HCT116 (cell line): Measurements from ENCODE around the gene PCARE. TPM values are rescaled to one million over a fixed set of nuclear protein-coding genes. Genes with fewer than 3 reads are reported as not detected.

Experiments
- ATAC-seq: fragments of 200-7000 bp; cut with Tn5 transposase; 2 replicates; pipeline ENCODE4 v1.9.1; 2020; ENCODE audit warnings: mild to moderate bottlenecking, moderate library complexity
- BruUV-seq: library from RNA; stranded (reverse); fragments of 400-500 nt; replicated peaks from 2 replicates; lab custom pipeline; 2021; lab: Mats Ljungman, UMichigan
- CTCF ChIA-PET: fragments of 300-600 bp; sonication (Branson Sonifier 250); formaldehyde crosslinking; loops from one replicate; lab custom pipeline; 2021; ENCODE audit warnings: antibody characterized with exemption; lab: Charles Lee
- POLR2A ChIA-PET: fragments of 300-600, 350-600 bp; sonication (Branson Sonifier 250); formaldehyde crosslinking; loops from one replicate; lab custom pipeline; 2021; ENCODE audit warnings: antibody characterized with exemption; lab: Charles Lee
- RAD21 ChIA-PET, 2 experiments: fragments of 300-600 bp; sonication (Branson Sonifier 250); formaldehyde crosslinking; loops; one replicate each; lab custom pipeline; 2023; ENCODE audit warnings: low total read pairs in 2 of 2; ENCODE audit not compliant: uncharacterized antibody in 2 of 2, unreplicated experiment in 2 of 2, low non-redundant PET in 1 of 2; lab: Charles Lee
- DNase-seq: peaks from one replicate; pipeline ENCODE4 v3.0.0-alpha.2; 2010; ENCODE audit warnings: low read depth, low spot score
- H2AFZ ChIP-seq: fragments of 200-600 bp; shearing (Covaris generic), sonication (generic); 2 replicates; pipeline ENCODE4 v1.6.1; 2017; ENCODE audit warnings: low read depth, mixed run types, mixed read lengths, antibody characterized with exemption, low read length; ENCODE audit not compliant: poor library complexity, severe bottlenecking
- H3K27ac ChIP-seq: 2 replicates; pipeline ENCODE4 v1.5.1; 2012; ENCODE audit warnings: low read depth, low read length
- H3K27me3 ChIP-seq: fragments of 200-600 bp; sonication (generic); 2 replicates; pipeline ENCODE4 v1.6.1; 2016; ENCODE audit warnings: mixed run types, low read length, mixed read lengths; ENCODE audit not compliant: insufficient read depth
- H3K36me3 ChIP-seq, 2 experiments: fragments of 200-500 bp in 1 of 2; fragments of 200-600 bp in 1 of 2; sonication (Bioruptor generic) in 1 of 2; sonication (generic) in 1 of 2; 2 replicates each; pipeline versions ENCODE4 v1.5.1 to v1.6.1; 2014 to 2016; ENCODE audit warnings: low read length in 2 of 2, inconsistent platforms in 1 of 2, mixed read lengths in 1 of 2, mixed run types in 1 of 2; ENCODE audit not compliant: insufficient read depth in 2 of 2, control insufficient read depth in 1 of 2
- H3K4me1 ChIP-seq, 2 experiments: fragments of 200-600 bp in 1 of 2; sonication (generic) in 1 of 2; 2 replicates each; pipeline versions ENCODE4 v1.5.1 to v1.6.1; 2012 to 2017; ENCODE audit warnings: low read length in 2 of 2, inconsistent platforms in 1 of 2, mild to moderate bottlenecking in 1 of 2, mixed read lengths in 1 of 2, mixed run types in 1 of 2, moderate library complexity in 1 of 2; ENCODE audit not compliant: insufficient read depth in 2 of 2, control insufficient read depth in 1 of 2
- H3K4me2 ChIP-seq: fragments of 200-600 bp; sonication (generic); 2 replicates; pipeline ENCODE4 v1.6.1; 2017; ENCODE audit warnings: mixed run types, low read length, mixed read lengths
- H3K4me3 ChIP-seq, 2 experiments: fragments of 200-600 bp in 1 of 2; sonication (generic) in 1 of 2; replicated peaks in 1 of 2; 2 replicates each; pipeline ENCODE4 v1.5.1; 2011 to 2016; ENCODE audit warnings: low read length in 2 of 2, control low read depth in 1 of 2, low read depth in 1 of 2, mild to moderate bottlenecking in 1 of 2, mixed read lengths in 1 of 2, mixed run types in 1 of 2
- H3K79me2 ChIP-seq: fragments of 200-600 bp; sonication (generic); 2 replicates; pipeline ENCODE4 v1.6.1; 2017; ENCODE audit warnings: mild to moderate bottlenecking, mixed run types, low read length, moderate library complexity, mixed read lengths; ENCODE audit not compliant: insufficient read depth
- H3K9ac ChIP-seq: fragments of 200-600 bp; sonication (generic); 2 replicates; pipeline ENCODE4 v1.6.1; 2016; ENCODE audit warnings: low read length, mixed read lengths
- H3K9me2 ChIP-seq: fragments of 200-600 bp; sonication (generic), shearing (Covaris generic); 2 replicates; pipeline ENCODE4 v1.6.1; 2017; ENCODE audit warnings: mixed run types, mild to moderate bottlenecking, moderate library complexity; ENCODE audit not compliant: insufficient read depth
- H3K9me3 ChIP-seq, 2 experiments: fragments of 200-500 bp in 1 of 2; fragments of 200-600 bp in 1 of 2; sonication (Bioruptor generic) in 1 of 2; sonication (generic) in 1 of 2; 2 replicates each; pipeline ENCODE4 v1.6.1; 2014 to 2017; ENCODE audit warnings: low read length in 2 of 2, mixed read lengths in 2 of 2, inconsistent platforms in 1 of 2, low read depth in 1 of 2, mild to moderate bottlenecking in 1 of 2, mixed run types in 1 of 2, moderate library complexity in 1 of 2; ENCODE audit not compliant: control insufficient read depth in 1 of 2, insufficient read depth in 1 of 2
- H4K20me1 ChIP-seq: fragments of 200-600 bp; sonication (generic), shearing (Covaris generic); 2 replicates; pipeline ENCODE4 v1.6.1; 2017; ENCODE audit warnings: mixed run types, mild to moderate bottlenecking, moderate library complexity; ENCODE audit not compliant: insufficient read depth
- ELF1 ChIP-seq: IDR thresholded peaks from 2 replicates; pipeline ENCODE4 v1.6.1; 2012; ENCODE audit warnings: low read depth, borderline replicate concordance
- JUND ChIP-seq: IDR thresholded peaks from 2 replicates; pipeline ENCODE4 v1.6.1; 2012
- POLR2A ChIP-seq: IDR thresholded peaks from 2 replicates; pipeline ENCODE4 v1.7.0; 2011; ENCODE audit warnings: borderline replicate concordance; ENCODE audit not compliant: insufficient read depth, insufficient read length; ENCODE audit errors: extremely low read depth
- SIN3A ChIP-seq: IDR thresholded peaks from 2 replicates; pipeline ENCODE4 v1.6.1; 2012; ENCODE audit warnings: low read depth
- YY1 ChIP-seq: IDR thresholded peaks from 2 replicates; pipeline ENCODE4 v1.6.1; 2011; ENCODE audit warnings: low read length, low read depth, moderate library complexity, mild to moderate bottlenecking; ENCODE audit not compliant: insufficient replicate concordance; ENCODE audit errors: extremely low read depth
- ZNF274 ChIP-seq: fragments of 200-500 bp; sonication (Bioruptor generic); IDR thresholded peaks from 2 replicates; pipeline ENCODE4 v1.6.1; 2014; ENCODE audit warnings: mild to moderate bottlenecking, low read depth, low read length, inconsistent platforms
- intact Hi-C: fragments of 100-400 bp; cut with micrococcal nuclease; formaldehyde crosslinking; loops from 2 replicates; pipeline ENCODE4 v1.10.0; 2022
- total RNA-seq: library from RNA; stranded (reverse); gene quantifications from one replicate; pipeline ENCODE4 v1.2.1, GENCODE V29; 2021; ENCODE audit not compliant: unreplicated experiment

The PCARE gene
- total RNA-seq, 1 experiment from 2014 or later, result not detected

DNA sequence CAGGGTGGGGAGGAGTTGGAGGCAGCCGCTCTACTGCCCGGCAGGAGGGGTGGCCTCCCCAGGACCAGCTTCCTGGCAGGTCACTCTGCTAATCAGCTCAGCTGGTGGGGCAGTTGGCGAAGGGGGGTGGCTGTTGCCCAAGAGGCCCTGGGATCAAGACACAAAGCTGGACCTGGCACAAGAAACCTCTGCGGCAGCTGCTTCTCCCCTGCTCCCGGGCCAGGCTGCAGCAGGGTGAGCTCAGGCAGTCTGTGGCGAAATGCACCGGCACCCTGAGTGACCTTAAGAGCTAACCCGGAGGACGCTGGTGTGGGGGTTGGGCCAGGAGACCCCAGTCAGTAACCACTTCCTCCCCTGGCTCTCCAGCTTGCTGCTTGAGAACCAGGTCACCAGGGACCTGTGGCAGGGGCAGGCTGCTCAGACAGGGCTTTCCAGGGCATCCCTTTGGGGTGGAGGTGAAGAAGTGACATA is 62.1 kb downstream of the PCARE start:
- POLR2A ChIA-PET, result no interaction called here
- no peak overlapping the region for H3K27ac ChIP-seq
- no peaks in the 10 kb centered on the region for H3K36me3 ChIP-seq
- H3K4me3 ChIP-seq, result no peak overlapping the region
- no peaks in the 10 kb centered on the region for H3K4me1 ChIP-seq
- no TSS peak for BruUV-seq
- no peaks in the 10 kb centered on the region for H4K20me1 ChIP-seq
- no peaks in the 10 kb centered on the region for H3K9me2 ChIP-seq
- no peaks in the 10 kb centered on the region for H3K9me3 ChIP-seq
- ATAC-seq, result no peak
- no peak overlapping the region for H2AFZ ChIP-seq
- no peaks in the 10 kb centered on the region for H3K27me3 ChIP-seq
- no peaks in the 10 kb centered on the region for H3K79me2 ChIP-seq
- intact Hi-C loops, result no loop called here
- no peak for TF ChIP-seq SIN3A
- no peak for TF ChIP-seq YY1
- TF ChIP-seq POLR2A, result no peak
- no peak for TF ChIP-seq ZNF274
- TF ChIP-seq ELF1, result no peak
- no peak for TF ChIP-seq JUND
- TF ChIP-seq, all 23 proteins: peak for 0
- Histone ChIP-seq H3K9ac (no peak overlapping the region), H3K4me2 (no peak overlapping the region)
- CTCF ChIA-PET, result no interaction called here
- RAD21 ChIA-PET, result no interaction called here
- no peak for DNase-seq

Other genes starting within 250 kb of the PCARE start
- 12.8 TPM for gene TRMT61B, start 204.2 kb downstream of the PCARE start, total RNA-seq
- gene WDR43, start 179.9 kb downstream of the PCARE start, total RNA-seq, result 119 TPM
- 0.76 TPM for gene TOGARAM2, start 93.2 kb downstream of the PCARE start, total RNA-seq
- 27.8 TPM for gene CLIP4, start 40.9 kb upstream of the PCARE start, total RNA-seq